GM19035 (cell line): ENCODE results near the gene RALGPS1.
"Not testable (repeated sequence)": the region's sequence is repeated elsewhere in the genome, so short reads cannot be mapped to it uniquely, and the experiment has no call there.

Experiments
- ATAC-seq: cut with Tn5 transposase; IDR thresholded peaks from one replicate; pipeline ENCODE4 v1.9.1; 2021; ENCODE audit not compliant: unreplicated experiment

The RALGPS1 gene

DNA sequence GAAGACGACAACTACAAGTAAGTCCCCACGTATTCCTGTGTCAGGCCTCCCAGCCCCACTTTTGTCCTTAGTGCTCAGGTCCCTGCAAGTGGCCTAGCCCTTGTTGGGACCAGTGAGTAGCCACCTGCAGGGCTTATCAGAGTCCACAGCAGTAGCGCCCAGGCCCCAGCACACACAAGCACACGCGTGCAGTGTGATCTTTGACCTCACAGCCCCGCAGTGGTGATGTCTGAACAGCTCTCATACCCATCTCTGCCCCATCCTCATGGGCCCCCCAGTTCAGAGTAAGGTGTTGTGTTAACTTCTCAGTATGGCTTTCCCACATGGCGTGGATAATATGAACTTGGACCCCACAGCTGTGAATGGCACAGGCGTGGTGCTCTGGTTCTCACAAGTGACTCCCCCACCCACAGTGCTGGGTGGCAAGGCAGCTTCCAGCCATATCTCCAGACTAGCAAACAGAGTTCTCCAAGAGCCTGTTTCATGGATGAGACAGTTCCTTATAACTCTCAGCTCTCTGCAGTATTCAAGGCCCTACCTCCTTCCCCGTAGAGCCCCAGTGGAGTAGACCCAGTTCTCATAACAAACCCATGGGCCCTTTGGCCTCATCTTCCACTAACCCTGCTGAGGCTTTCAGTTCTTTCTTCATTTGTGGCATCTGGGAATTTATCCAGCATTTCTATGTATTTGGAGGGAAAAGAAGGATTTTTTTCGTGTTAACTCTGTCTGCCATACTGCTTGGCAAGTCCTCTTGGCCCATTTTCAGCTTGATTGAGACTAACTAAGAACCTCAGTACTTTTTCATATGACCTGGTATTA lies 254.4 kb downstream of the RALGPS1 start:
- no peak for ATAC-seq

DNA sequence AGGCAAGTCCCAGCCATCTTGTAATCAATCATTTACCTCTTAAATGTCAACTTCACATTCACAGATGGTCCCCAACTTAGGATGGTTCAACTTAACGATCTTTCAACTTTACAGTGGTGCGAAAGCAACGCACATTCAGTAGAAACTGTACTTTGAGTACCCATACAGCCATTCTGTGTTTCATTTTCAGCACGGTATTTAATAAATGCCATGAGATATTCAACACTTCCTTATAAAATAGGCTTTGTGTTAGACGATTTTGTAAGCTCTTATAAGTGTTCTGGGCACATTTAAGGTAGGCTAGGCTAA lies 254.9 kb downstream of the RALGPS1 start:
- no peak for ATAC-seq

DNA sequence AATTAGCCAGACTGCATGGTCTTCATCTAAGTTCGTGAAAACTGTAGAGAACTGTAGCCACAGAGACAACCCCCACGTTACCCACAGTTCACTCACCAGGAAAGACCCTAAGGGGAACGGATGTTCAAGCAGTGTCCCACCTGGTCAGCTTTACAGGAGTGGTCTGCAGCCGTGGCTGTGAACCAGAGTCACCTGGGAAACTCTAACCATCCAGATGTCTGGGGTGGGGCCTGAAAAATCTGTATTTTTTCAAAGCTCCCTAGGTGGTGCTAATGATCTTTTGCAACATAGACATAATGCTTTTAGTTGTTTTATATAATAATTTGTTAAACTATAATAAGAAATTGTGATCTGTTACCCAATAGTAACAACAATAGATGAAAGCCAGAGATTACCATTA lies 255.5 kb downstream of the RALGPS1 start:
- ATAC-seq: no peak

DNA sequence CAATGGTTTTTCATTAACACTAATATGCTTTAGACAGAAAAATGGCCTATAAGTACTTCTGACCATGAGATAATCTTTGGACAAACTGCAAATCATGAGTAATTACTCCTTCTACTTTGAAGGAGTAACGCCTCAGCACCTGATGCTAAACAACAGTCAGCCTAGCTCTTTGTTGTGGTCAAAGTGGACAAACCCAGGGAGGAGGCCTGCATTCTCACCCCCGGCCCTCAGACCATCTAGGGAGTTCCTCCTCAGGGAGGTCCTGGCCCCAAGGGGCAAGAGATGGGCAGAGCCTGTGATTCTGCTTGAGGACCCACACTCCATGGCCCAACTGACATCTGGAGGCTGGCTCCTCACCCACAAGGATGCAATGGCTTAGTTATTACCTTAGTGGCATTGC lies 256.1 kb downstream of the RALGPS1 start:
- ATAC-seq: no peak

DNA sequence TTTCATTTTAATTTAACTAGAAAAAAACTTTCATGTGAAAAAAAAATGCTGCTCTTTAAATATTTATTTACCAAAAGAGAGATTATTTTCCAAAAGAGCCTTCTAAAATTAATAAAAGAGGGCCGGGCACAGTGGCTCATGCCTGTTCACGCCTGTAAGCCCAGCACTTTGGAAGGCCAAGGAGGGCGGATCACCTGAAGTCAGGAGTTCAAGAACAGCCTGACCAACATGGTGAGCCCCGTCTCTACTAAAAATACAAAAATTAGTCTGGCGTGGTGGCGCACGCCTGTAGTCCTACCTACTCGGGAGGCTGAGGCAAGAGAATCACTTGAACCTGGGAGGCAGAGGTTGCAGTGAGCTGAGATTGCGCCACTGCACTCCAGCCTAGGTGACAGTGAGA lies 256.8 kb downstream of the RALGPS1 start:
- ATAC-seq: not testable (repeated sequence)

DNA sequence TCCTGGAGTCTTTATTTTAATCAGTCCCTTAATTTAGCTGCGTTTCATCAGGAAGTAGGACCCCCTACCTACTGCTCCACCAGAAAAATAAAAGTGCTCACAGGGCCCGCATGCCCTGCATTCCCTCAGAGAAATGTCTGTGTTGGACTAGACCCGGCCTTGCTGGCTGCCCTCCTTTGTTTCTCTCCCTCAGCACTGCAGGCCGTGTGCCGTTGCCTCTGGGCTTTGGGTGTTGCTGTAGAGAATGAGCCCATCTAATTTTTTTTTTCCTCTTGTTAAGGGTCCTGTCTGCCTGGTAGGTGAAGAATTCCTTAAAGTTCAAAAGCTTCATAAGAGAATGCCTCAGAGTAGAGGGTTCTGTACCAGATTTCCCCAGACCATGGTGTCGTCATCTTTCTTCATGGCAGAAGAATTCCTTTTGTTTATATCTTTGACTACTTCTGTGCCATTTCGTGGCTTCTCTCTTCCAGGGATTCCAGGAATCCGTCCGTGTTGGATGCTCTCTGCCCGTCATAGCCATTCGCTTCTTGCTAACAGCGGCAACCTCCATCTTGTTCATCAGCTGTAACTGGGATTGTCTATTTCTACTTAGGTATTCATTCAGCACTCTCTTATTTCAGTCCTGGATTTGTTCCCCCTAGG lies 257.6 kb downstream of the RALGPS1 start:
- no peak for ATAC-seq

DNA sequence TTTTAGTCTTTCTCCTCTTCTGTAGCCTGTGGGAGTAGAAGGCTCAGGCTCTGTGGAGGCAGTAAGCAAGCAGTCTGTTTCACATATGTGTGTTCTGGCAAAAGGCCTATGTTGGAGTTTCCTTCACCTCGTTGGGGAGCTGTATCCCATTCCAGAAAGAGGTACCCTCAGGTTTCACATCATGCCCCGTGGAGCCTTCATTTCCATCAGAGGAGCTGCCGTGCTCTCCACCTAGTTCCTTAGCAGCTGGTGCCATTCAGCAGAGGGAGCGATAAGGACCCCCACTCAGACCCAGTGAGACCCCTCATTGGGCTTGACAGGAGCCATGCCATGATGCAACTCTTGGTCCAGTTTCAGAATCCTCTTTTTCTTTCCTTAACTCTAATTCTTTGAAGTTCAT lies 258.5 kb downstream of the RALGPS1 start:
- no peak for ATAC-seq

DNA sequence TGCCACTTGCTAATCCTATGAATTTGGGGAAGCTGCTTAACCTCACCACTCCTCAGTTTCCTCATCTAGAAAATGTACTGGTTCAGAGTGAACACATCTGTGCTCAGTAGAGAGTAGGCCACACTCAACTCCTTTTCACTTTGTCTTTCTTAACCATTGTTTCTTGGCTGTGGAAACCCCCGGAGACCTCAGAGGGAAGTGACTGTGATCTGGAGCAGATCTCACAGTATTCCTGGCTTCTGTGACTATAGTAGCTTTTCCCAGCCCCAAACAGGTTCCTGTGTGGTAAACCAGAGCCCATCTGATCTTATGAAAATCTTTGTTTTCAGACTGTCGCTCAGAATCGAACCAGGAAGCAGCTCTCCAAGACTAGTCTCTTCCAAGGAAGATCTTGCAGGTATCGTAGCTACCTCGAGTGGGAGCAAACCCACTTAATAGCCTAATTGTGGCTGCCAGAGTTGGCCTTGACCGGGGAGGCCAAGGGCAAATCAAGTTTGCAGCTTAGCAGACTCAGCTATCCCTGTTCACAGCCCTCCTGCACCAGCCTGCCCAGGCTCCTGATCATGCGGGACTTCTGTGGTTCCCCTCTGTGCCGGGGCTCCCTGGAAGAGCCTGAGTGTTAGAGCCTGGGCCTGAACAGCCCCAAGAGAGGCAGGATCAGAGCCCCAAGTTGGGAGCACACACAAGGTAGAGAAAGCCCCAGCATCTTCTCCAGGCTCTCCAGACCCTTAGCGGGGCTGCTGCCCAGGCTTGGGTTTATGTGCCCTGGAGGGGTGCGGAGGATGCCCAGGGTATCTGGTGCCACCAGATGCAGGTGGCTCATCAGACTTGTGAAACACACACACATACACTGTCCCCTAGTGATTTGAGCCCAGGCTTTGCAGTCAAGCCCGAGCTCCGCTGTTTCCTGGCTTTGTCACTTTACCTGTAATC lies 260.1 kb downstream of the RALGPS1 start:
- no peak for ATAC-seq

DNA sequence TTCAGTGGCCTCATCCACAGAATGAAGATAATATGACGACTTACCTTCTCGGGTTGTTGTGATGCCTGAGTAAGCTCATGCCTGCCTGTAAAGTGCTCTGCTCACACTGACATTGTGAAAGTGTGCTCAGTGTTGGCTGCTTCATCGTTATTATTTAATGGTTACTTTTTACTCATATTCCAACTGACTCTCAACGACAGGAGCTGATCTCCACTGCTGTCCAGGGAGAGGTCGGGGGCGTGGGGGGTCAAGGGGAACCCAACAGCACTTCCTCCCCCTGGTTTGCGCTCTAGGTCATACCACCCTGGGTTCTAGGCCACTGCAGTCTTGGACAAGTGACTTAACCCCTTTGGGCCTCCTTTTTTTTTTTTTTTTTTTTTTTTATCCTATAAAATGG lies 260.7 kb downstream of the RALGPS1 start:
- no peak for ATAC-seq

DNA sequence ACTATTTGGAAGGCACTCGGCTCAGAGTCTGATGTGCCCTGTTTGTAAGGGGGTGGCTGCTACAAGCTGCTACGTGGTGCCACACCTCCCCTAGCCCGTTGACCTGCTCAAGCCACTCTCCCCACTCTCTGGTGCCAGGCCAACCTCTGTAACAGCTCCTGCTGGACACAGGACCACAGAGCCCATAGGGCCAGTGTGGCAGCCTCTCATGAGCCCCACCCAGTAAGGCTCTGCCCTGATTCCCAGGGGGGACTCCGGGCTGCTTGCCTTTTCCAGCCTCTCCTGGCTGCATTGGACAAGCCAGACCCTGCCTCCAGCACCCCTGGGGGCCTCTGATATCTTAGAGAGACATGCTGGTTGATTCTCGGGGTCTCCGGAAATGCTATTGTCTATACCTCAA lies 261.2 kb downstream of the RALGPS1 start:
- ATAC-seq: no peak

DNA sequence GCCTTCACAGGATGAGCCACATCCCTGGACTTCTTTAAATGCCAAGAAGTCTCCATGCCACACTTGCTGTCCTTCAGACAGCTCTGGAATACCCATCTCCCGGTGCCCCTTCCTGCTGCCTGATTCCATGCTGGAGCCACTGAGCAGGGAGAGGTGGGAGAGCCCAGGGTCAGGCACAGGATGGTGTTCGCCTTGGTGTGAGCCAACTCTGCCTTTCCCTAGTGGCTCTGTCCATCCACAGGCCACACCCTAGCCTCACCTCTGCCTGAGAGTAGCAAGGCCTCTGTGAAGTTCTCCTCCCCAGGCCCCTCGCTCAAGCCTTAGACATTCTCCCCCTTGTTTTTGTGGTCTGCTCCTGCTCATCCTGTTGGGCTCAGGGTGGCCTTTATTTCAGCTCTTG lies 262.0 kb downstream of the RALGPS1 start:
- ATAC-seq: no peak

DNA sequence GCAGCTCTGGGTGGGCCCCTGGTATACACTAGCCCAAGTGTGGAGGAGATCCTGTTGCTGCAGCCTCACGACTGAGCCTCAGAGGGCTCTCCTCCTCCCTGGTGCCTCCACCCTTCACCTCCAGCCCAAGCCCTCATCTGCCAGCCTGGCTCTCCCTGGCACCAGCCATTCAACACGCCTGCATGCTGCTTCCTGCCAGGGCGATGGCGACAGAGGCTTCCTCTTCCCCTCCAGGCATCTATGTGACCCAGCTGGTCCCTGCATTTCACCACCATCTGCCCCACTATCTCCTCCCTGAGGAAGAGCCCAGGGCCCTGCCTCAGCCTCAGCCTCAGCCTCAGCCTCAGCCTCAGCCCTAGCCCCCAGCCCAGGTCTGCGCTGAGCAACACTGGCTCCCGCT lies 262.6 kb downstream of the RALGPS1 start:
- no peak for ATAC-seq

DNA sequence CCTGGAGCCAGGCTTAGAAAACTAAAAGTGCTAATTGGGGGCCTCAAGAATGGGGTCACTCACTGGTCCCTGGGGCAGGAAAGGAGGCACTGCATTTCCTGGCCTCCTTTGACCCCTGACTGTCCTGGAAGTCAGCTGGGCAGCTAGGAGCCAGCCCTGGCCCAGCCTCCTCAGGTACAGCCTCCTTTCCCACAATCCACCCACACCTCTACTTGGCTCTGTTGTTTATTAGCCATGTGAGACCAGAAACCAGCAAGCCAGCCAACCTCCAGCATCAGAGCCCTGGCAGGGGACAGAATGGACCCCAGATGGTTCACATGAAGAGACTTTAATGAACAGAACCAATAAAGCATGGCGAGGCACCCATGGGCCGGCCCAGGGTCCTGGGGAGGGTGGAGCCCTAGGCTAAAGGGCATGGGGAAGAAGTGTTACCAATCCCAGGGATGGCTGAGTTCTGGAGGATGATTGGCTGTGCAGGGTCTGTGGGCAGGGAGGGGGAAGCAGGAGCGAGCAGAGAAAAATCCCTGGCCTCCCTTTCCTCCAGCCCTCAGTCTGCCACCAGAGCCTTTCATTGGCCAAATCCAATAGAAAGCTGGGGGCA lies 263.2 kb downstream of the RALGPS1 start:
- ATAC-seq: no peak

DNA sequence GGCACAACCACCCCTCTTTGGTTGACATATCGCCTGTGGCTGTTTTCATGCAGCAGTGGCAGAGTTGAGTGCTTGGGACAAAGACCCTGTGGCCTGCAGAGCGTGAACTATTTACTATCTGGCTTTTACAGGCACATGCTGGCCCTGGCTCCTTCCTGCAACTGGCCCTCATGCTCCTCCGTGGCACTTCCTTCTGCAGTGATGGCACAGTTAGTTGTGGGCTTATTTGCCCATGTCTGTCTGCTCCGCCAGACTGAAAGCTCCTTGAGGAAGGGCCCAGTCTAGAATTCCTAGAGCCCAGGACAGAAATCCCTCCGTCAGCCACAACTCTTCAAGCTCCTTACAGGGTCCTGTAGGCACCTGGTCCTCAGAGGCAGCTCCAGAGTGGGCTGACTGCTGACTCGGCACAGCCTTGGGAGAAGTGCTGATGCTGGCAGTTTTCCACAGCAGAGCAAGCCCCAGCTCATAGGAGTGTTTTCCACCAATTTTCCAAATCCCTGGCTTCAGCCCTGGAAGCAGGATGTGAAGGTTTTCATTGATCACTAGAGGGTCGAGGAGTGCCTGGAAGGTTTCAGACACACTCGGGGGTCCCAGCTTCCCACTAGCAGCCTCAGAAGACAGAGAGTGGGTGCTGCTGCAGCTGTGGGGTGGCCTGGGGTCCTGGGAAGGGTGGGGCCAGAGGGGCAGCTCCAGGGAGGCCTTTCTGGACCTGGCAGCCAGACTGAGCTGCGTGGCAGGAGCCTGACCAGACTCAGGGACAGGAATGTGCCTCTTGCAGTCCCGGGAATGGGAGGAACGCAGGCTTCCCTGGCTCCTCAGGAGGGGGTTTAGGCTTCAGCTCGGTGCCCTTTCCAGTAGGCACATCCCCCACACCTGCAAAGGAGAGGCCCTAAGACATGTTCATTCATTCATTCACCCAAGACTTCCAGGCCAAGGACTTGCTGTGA lies 264.4 kb downstream of the RALGPS1 start:
- no peak for ATAC-seq

DNA sequence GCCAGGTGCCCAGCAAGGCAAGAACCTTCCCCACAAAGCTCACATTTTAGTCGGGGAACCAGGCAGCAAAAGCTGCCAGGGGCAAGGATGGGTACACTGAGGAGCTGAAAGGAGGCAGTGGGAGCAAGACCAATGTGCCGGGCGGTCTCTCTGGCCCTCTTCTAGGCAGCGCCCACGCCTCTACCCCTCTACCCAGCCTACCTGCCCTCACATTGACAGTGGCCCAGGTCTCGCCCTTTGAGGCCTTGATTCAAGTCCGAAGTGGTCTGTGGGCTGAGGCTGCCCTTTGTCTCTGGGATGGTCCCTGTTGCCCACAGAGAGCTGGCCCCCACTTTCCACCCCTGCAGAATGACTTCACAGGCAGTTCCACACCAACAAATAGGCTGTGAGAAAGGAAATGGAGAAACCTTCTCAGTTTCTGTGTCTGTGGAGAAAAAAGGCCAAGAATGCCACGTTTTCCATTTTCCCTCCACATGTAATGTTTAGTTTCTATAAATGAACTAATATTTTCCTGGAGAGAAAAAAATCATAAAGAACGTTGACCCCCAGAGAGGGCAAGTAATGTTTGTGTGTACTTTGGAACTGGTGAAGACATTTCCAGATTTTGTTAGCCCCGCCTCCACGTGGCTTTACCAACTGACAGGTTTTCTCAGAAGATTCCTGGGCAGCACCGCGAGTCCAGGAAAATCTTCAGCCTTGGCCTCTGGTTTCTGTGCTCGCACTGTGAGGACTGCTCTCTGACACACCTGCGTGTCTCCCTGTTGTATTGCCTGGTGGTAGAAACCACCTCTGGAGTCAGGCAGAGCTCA lies 265.3 kb downstream of the RALGPS1 start:
- no peak for ATAC-seq

DNA sequence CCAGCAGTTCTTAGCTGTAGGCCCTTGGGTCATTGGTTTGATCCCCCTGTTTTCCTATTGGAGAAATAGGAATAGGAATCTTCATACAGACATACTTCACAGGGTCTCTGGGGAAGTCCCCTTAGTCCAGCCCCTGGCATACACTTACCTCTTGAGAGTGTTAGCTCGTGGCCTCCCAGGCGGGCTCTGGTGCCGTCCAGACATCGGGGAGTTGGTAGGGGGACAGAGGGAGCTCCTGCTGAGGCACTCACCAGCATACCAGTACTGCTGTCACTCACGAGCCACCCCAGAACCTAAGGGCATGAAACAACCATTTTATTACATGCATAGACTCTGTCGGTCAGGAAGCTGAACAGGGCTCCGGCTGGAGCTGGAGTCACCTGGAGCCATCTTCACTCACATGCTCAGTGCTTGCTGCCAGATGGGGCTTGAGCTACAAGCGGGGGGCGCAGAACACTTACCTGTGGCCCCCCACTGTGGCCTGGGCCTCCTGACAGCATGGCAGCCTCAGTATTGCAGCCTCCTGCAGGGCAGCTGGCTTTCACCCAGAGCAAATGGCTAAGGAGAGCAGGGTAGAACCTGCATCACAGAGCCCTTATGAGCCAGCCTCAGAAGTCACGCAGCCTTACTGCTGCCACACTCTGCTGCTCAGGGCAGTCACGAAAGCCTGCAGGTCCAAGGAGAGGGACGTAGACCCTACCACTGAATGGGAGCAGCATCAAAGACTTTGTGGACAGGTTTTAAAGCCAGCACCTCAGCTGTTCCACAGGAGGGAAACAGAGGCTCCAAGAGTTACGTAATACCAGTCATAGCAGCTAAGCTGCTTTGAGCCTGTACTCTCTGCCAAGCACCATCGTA lies 266.1 kb downstream of the RALGPS1 start:
- ATAC-seq: no peak

DNA sequence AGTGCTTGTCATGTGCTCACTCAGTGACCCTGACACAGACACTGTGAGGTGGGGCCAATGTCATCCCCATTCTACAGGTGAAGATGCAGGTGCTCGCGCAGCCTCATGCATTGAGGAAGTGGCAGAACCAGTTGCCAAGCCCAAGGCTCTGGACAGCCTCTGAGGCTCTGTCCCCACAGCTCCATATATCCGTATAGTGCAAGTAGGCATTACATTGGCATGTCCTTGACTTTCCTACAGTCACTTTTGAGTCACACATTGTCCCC lies 266.7 kb downstream of the RALGPS1 start:
- ATAC-seq: no peak

DNA sequence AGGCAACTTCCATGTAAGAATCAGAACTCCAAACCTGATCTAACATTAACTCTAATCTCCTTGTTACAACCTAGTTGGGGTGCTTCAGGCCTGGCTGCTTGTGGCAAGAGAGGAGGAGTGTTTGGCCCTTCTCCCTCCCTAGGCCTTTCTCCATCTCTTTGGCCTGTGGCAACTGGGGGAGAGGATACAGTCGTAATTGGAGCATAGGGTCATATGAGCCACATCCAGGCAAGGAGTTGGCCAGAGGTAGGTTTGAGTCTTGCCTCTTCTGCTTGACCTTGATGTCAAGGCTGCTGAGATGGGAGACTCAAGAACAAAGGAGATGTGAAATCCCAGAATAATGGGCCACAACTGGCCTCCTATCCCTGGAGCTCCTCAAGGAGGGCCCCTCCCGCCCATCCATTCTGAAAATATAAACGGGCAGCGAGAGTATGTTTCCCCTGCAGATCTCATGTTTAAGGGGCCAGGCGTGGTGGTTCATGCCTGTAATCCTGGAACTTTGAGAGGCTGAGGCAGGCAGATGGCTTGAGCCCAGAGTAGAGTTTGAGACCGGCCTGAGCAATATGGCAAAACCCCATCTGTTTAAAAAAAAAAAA lies 267.1 kb downstream of the RALGPS1 start:
- ATAC-seq: no peak
